Erythroblast (primary cell): ENCODE results near the gene DRC7.

Experiments
- GATA1 ChIP-seq: IDR thresholded peaks from 2 replicates; pipeline ENCODE4 v1.6.1; 2011; ENCODE audit warnings: low read depth, mild to moderate bottlenecking, control low read depth, low read length, moderate library complexity
- POLR2A ChIP-seq: IDR thresholded peaks from 2 replicates; pipeline ENCODE4 v1.6.1; 2011; ENCODE audit warnings: mild to moderate bottlenecking, low read length

GRCh38 chr16:57656342-57656955 is 38.2 kb upstream of the DRC7 start:
- TF ChIP-seq POLR2A (no peak), GATA1 (no peak)
